ENCODE results near the gene TMEM38B. TPM values are rescaled to one million over a fixed set of nuclear protein-coding genes. Genes with fewer than 3 reads are reported as not detected.

The TMEM38B gene
- polyA plus RNA-seq, 1 donor from 2014 or later, result 30.9 TPM

GRCh38 chr9:105697871-105698270 lies 3.5 kb downstream of the TMEM38B start (continued):
- no peak for TF ChIP-seq MXI1 (conservative IDR thresholded peaks at IDR 0.05; ENCODE audit: poor library complexity, severe bottlenecking)
- no peak for TF ChIP-seq POLR2AphosphoS5 (IDR thresholded peaks at IDR 0.05)

GRCh38 chr9:105698348-105698870 lies 4.1 kb downstream of the TMEM38B start:
- Histone ChIP-seq H3K9me2 (ENCODE audit: insufficient read depth, low read length) (no peaks in the 10 kb centered on the region), H3K4me3 (ENCODE audit: low read length) (no peak overlapping the region), H3K27ac (ENCODE audit: low read length) (no peak overlapping the region), H2AFZ (ENCODE audit: low read depth, low read length) (no peak overlapping the region), H3K36me3 (ENCODE audit: insufficient read depth, low read length) (no peaks in the 10 kb centered on the region), H3K27me3 (ENCODE audit: insufficient read depth, low read depth, low read length) (peaks cover 9% of the 10 kb centered on the region), H3F3A (ENCODE audit: insufficient read depth, low read length, poor library complexity, severe bottlenecking) (peaks cover 8% of the 10 kb centered on the region), H3K79me2 (replicated peaks; ENCODE audit: insufficient read depth, low read length) (peaks cover 14% of the 10 kb centered on the region), H3K4me2 (ENCODE audit: low read length) (no peak overlapping the region), H3K9me3 (ENCODE audit: low read length) (no peaks in the 10 kb centered on the region), H3K9ac (ENCODE audit: low read length) (no peak overlapping the region), H4K20me1 (ENCODE audit: insufficient read depth) (no peaks in the 10 kb centered on the region)
- no peak for TF ChIP-seq POLR2AphosphoS5 (IDR thresholded peaks at IDR 0.05)

- no peaks in the 10 kb centered on the region for H3F3A ChIP-seq (ENCODE audit: insufficient read depth, low read length, poor library complexity, severe bottlenecking)
- H3K4me3 ChIP-seq (ENCODE audit: low read length), result no peak overlapping the region
- no peaks in the 10 kb centered on the region for H3K36me3 ChIP-seq (ENCODE audit: insufficient read depth, low read length)
- H3K4me2 ChIP-seq (ENCODE audit: low read length), result no peak overlapping the region
- H3K9ac ChIP-seq (ENCODE audit: low read length), result no peak overlapping the region
- no peak overlapping the region for H3K27ac ChIP-seq (ENCODE audit: low read length)
- TF ChIP-seq EP300 (conservative IDR thresholded peaks at IDR 0.05; ENCODE audit: poor library complexity, severe bottlenecking) (no peak), POLR2AphosphoS5 (IDR thresholded peaks at IDR 0.05) (no peak), RAD21 (conservative IDR thresholded peaks at IDR 0.05) (no peak), REST (IDR thresholded peaks at IDR 0.05; ENCODE audit: borderline replicate concordance) (no peak), CTCF (IDR thresholded peaks at IDR 0.05; ENCODE audit: poor library complexity, severe bottlenecking) (no peak), TAF1 (IDR thresholded peaks at IDR 0.05; ENCODE audit: low read depth) (no peak), MXI1 (conservative IDR thresholded peaks at IDR 0.05; ENCODE audit: poor library complexity, severe bottlenecking) (no peak), SMC3 (conservative IDR thresholded peaks at IDR 0.05; ENCODE audit: poor library complexity) (no peak), EZH2 (IDR thresholded peaks at IDR 0.05; ENCODE audit: borderline replicate concordance, insufficient read depth, low read length, poor library complexity, severe bottlenecking) (no peak)
- no peaks in the 10 kb centered on the region for H3K9me3 ChIP-seq (ENCODE audit: low read length)
- no peak overlapping the region for H2AFZ ChIP-seq (ENCODE audit: low read depth, low read length)
- no peaks in the 10 kb centered on the region for H4K20me1 ChIP-seq (ENCODE audit: insufficient read depth)
- H3K9me2 ChIP-seq (ENCODE audit: insufficient read depth, low read length), result no peaks in the 10 kb centered on the region
- peaks cover 4% of the 10 kb centered on the region for H3K27me3 ChIP-seq (ENCODE audit: insufficient read depth, low read depth, low read length)
- peaks cover 13% of the 10 kb centered on the region for H3K79me2 ChIP-seq (replicated peaks; ENCODE audit: insufficient read depth, low read length)
Measured at GRCh38 chr9:105700668-105701067, 6.3 kb downstream of the TMEM38B start.

Data from neural cell (in vitro differentiated cells).